Measurements from ENCODE around the gene NRGN. TPM values are rescaled to one million over a fixed set of nuclear protein-coding genes. Genes with fewer than 3 reads are reported as not detected.
"Not testable (repeated sequence)": the region's sequence is repeated elsewhere in the genome, so short reads cannot be mapped to it uniquely, and the experiment has no call there.

Gene NRGN
- total RNA-seq, 1 donor from 2014 or later: not detected

GRCh38 chr11:124770959-124771358 is 31.2 kb downstream of the NRGN start:
- not testable (repeated sequence) for H3K4me3 ChIP-seq (ENCODE audit: low read length in 3 of 3); H3K9ac ChIP-seq (ENCODE audit: low read depth in 1 of 3, low read length in 3 of 3); H3K9me3 ChIP-seq (ENCODE audit: control insufficient read depth in 3 of 3, low read length in 3 of 3); H3K4me1 ChIP-seq (ENCODE audit: control insufficient read depth in 3 of 3, insufficient read depth in 3 of 3, low read length in 3 of 3); H3K27me3 ChIP-seq (ENCODE audit: control insufficient read depth in 3 of 3, insufficient read depth in 3 of 3, low read length in 3 of 3); H3K27ac ChIP-seq (ENCODE audit: low read depth, low read length)
- H3K36me3 ChIP-seq (ENCODE audit: control insufficient read depth in 3 of 3, insufficient read depth in 3 of 3, low read length in 3 of 3): peaks cover 2 to 33% (median 32%) of the 10 kb centered on the region in 3 donors

DNA sequence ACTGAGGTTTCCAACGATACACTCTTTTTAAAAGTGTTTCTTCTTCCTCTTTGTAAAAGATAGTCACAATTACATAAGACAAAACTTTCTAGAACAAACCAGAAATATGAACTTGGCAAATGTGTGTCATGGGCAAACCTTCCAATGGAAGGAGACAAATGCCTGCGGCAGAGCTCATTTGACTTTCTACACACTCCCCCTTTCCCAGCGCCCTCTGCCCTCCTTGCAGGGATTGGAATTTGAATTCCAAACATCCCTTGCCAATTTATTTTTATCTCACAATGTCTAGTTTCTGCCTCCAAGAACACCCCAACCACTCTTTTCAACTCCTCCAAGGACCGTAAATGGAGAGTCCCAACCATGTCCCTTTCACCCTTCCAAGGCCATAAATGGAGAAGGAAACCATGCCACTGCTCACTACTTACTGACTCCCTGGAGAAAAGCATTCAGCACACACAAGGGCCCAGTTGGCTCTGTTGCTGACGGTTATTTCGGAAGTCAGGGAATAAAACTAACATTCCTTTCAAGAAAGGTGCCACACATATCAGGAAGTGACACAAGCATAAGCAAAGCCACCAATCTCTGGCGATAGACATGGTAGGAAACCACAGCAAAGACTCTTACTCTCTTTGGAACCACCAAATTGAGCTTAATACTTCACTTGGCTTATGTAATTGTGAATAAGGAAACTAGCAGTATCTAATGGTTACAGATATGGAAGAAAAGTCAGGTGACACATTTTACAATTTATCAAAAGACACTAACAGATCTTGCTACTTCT is 37.3 kb downstream of the NRGN start:
- Histone ChIP-seq H3K9me3 (ENCODE audit: control insufficient read depth in 3 of 3, low read length in 3 of 3) (no peaks in the 10 kb centered on the region), H3K27me3 (ENCODE audit: control insufficient read depth in 3 of 3, insufficient read depth in 3 of 3, low read length in 3 of 3) (no peaks in the 10 kb centered on the region), H3K27ac (ENCODE audit: low read depth, low read length) (no peak overlapping the region)

GRCh38 chr11:124778281-124778680 is 38.5 kb downstream of the NRGN start:
- no peak overlapping the region for H3K9ac ChIP-seq (ENCODE audit: low read depth in 1 of 3, low read length in 3 of 3)
- H3K27me3 ChIP-seq (ENCODE audit: control insufficient read depth in 3 of 3, insufficient read depth in 3 of 3, low read length in 3 of 3): no peaks in the 10 kb centered on the region
- H3K36me3 ChIP-seq (ENCODE audit: control insufficient read depth in 3 of 3, insufficient read depth in 3 of 3, low read length in 3 of 3): peaks cover 0 to 9% (median 3%) of the 10 kb centered on the region in 3 donors
- H3K27ac ChIP-seq (ENCODE audit: low read depth, low read length): no peak overlapping the region
- H3K9me3 ChIP-seq (ENCODE audit: control insufficient read depth in 3 of 3, low read length in 3 of 3): no peaks in the 10 kb centered on the region
- H3K4me1 ChIP-seq (ENCODE audit: control insufficient read depth in 3 of 3, insufficient read depth in 3 of 3, low read length in 3 of 3): peaks cover 0 to 3% (median 0%) of the 10 kb centered on the region in 3 donors
- H3K4me3 ChIP-seq (ENCODE audit: low read length in 3 of 3): no peak overlapping the region

More for the DNA sequence above, 37.3 kb downstream of the NRGN start:
- H3K4me3 ChIP-seq (ENCODE audit: low read length in 3 of 3): no peak overlapping the region
- H3K4me1 ChIP-seq (ENCODE audit: control insufficient read depth in 3 of 3, insufficient read depth in 3 of 3, low read length in 3 of 3): peaks cover 0 to 3% (median 0%) of the 10 kb centered on the region in 3 donors
- peaks cover 0 to 9% (median 6%) of the 10 kb centered on the region in 3 donors for H3K36me3 ChIP-seq (ENCODE audit: control insufficient read depth in 3 of 3, insufficient read depth in 3 of 3, low read length in 3 of 3)
- no peak overlapping the region for H3K9ac ChIP-seq (ENCODE audit: low read depth in 1 of 3, low read length in 3 of 3)

DNA sequence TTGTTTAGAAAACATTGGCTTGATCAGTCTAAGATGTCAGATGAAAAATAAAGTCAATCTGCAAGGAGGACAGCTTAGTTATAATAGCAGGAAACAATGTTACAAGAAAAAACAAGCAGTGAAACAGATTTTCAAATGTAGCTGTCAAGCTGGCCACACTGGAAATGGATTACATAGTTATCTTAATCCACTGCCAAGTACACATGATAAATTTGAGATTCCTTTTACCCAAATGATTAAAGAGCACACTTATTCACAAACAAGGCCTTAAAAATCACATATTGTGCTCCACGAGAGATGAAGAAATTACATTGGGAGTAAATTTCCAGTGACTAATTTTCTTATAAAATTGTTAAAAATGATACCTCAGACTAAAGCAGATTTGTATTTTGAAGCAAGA is 39.8 kb downstream of the NRGN start:
- peaks cover 0 to 5% (median under 1%) of the 10 kb centered on the region in 3 donors for H3K36me3 ChIP-seq (ENCODE audit: control insufficient read depth in 3 of 3, insufficient read depth in 3 of 3, low read length in 3 of 3)
- H3K9ac ChIP-seq (ENCODE audit: low read depth in 1 of 3, low read length in 3 of 3): no peak overlapping the region
- H3K9me3 ChIP-seq (ENCODE audit: control insufficient read depth in 3 of 3, low read length in 3 of 3): no peaks in the 10 kb centered on the region
- H3K4me3 ChIP-seq (ENCODE audit: low read length in 3 of 3): no peak overlapping the region
- no peak overlapping the region for H3K27ac ChIP-seq (ENCODE audit: low read depth, low read length)
- peaks cover 0 to 3% (median 0%) of the 10 kb centered on the region in 3 donors for H3K4me1 ChIP-seq (ENCODE audit: control insufficient read depth in 3 of 3, insufficient read depth in 3 of 3, low read length in 3 of 3)
- H3K27me3 ChIP-seq (ENCODE audit: control insufficient read depth in 3 of 3, insufficient read depth in 3 of 3, low read length in 3 of 3): no peaks in the 10 kb centered on the region

- Histone ChIP-seq H3K27ac (ENCODE audit: low read depth, low read length) (no peak overlapping the region), H3K9me3 (ENCODE audit: control insufficient read depth in 3 of 3, low read length in 3 of 3) (no peaks in the 10 kb centered on the region), H3K9ac (ENCODE audit: low read depth in 1 of 3, low read length in 3 of 3) (no peak overlapping the region), H3K27me3 (ENCODE audit: control insufficient read depth in 3 of 3, insufficient read depth in 3 of 3, low read length in 3 of 3) (no peaks in the 10 kb centered on the region), H3K4me3 (ENCODE audit: low read length in 3 of 3) (no peak overlapping the region), H3K36me3 (ENCODE audit: control insufficient read depth in 3 of 3, insufficient read depth in 3 of 3, low read length in 3 of 3) (peaks cover 0 to 3% (median 0%) of the 10 kb centered on the region in 3 donors), H3K4me1 (ENCODE audit: control insufficient read depth in 3 of 3, insufficient read depth in 3 of 3, low read length in 3 of 3) (no peaks in the 10 kb centered on the region)
Measured at GRCh38 chr11:124783002-124783401, 43.3 kb downstream of the NRGN start.

GRCh38 chr11:124784051-124784450 is 44.3 kb downstream of the NRGN start:
- no peaks in the 10 kb centered on the region for H3K27me3 ChIP-seq (ENCODE audit: control insufficient read depth in 3 of 3, insufficient read depth in 3 of 3, low read length in 3 of 3)
- H3K9me3 ChIP-seq (ENCODE audit: control insufficient read depth in 3 of 3, low read length in 3 of 3): no peaks in the 10 kb centered on the region
- H3K9ac ChIP-seq (ENCODE audit: low read depth in 1 of 3, low read length in 3 of 3): no peak overlapping the region
- H3K4me1 ChIP-seq (ENCODE audit: control insufficient read depth in 3 of 3, insufficient read depth in 3 of 3, low read length in 3 of 3): no peaks in the 10 kb centered on the region
- no peak overlapping the region for H3K4me3 ChIP-seq (ENCODE audit: low read length in 3 of 3)
- H3K36me3 ChIP-seq (ENCODE audit: control insufficient read depth in 3 of 3, insufficient read depth in 3 of 3, low read length in 3 of 3): peaks cover 0 to 3% (median 0%) of the 10 kb centered on the region in 3 donors
- H3K27ac ChIP-seq (ENCODE audit: low read depth, low read length): no peak overlapping the region

- Histone ChIP-seq H3K9ac (ENCODE audit: low read depth in 1 of 3, low read length in 3 of 3) (no peak overlapping the region), H3K27me3 (ENCODE audit: control insufficient read depth in 3 of 3, insufficient read depth in 3 of 3, low read length in 3 of 3) (no peaks in the 10 kb centered on the region), H3K9me3 (ENCODE audit: control insufficient read depth in 3 of 3, low read length in 3 of 3) (no peaks in the 10 kb centered on the region), H3K4me3 (ENCODE audit: low read length in 3 of 3) (no peak overlapping the region), H3K27ac (ENCODE audit: low read depth, low read length) (no peak overlapping the region), H3K4me1 (ENCODE audit: control insufficient read depth in 3 of 3, insufficient read depth in 3 of 3, low read length in 3 of 3) (peaks cover 2 to 12% (median 8%) of the 10 kb centered on the region in 3 donors), H3K36me3 (ENCODE audit: control insufficient read depth in 3 of 3, insufficient read depth in 3 of 3, low read length in 3 of 3) (peaks cover 0 to 3% (median 0%) of the 10 kb centered on the region in 3 donors)
Measured at GRCh38 chr11:124788521-124788920, 48.8 kb downstream of the NRGN start.

DNA sequence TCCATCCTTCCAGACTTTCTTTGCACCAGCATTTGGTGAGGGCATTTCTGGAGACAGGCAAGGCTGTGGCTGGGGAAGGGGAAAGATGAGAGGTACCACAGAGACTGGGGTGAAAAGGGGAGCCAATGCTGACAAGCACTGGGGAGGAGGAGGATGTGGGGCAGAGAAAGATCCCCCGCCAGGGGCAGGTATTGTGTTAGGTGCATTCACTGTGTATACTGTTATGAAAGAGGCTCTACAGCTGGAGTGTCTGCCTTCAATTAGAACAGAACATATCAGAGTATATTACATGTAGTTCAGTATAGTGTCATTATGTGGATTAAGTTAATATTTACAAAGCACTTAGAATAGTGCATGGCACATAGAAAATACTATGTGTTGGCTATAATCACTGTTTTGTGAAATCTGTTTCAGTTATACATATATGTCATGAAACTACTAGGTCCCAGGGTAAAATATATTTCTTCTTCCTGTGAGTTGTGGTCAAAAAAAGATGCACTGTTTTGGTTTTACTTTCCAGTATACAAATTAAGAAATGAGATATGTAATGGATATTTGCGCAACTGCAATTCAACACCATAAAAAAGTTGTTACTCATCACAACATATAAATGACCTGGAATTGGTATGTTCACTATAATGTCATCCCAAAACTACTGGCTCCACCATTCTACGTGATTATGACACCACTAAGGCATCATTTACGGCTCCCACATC is 52.0 kb downstream of the NRGN start:
- no peaks in the 10 kb centered on the region for H3K27me3 ChIP-seq (ENCODE audit: control insufficient read depth in 3 of 3, insufficient read depth in 3 of 3, low read length in 3 of 3)

DNA sequence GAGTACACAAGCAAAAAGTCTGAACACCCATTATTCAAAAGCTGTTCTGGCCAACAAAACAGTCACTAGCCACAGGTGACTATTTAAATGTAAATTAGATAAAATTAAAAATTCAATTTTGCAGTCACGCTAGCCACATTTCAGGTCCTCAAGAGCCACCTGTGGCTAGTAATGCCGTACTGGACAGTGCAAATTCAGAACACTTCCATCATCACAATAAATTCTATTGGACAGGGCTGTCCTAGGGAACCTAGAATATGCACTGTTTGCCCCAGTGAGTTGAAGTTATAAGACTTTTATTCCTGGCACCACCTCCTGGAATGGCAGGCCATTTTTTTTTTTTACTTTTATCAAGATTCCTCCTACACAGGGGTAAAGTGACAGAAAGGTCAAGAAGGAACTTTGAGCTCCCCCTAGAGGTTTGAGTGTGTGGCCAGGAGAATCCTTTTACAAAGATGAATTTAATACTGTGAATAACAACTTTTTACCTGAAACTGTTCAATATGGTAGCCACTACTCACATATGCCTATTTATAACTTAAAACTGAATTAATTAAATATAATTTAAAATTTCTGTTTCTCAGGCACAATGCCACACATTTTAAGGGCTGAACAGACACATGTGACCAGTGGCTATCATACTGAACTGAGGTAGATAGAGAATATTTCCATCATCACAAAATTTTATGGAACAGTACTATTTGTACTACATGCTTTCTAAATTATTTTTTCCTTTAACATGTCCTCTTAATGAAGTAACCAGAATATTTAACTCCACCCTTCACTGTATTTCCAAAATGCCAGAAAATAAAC is 53.9 kb downstream of the NRGN start:
- H3K9ac ChIP-seq (ENCODE audit: low read depth in 1 of 3, low read length in 3 of 3): no peak overlapping the region
- H3K27ac ChIP-seq (ENCODE audit: low read depth, low read length): no peak overlapping the region
- no peaks in the 10 kb centered on the region for H3K9me3 ChIP-seq (ENCODE audit: control insufficient read depth in 3 of 3, low read length in 3 of 3)
- no peak overlapping the region for H3K4me3 ChIP-seq (ENCODE audit: low read length in 3 of 3)
- peaks cover 8 to 22% (median 12%) of the 10 kb centered on the region in 3 donors for H3K4me1 ChIP-seq (ENCODE audit: control insufficient read depth in 3 of 3, insufficient read depth in 3 of 3, low read length in 3 of 3)
- no peaks in the 10 kb centered on the region for H3K36me3 ChIP-seq (ENCODE audit: control insufficient read depth in 3 of 3, insufficient read depth in 3 of 3, low read length in 3 of 3)
- no peaks in the 10 kb centered on the region for H3K27me3 ChIP-seq (ENCODE audit: control insufficient read depth in 3 of 3, insufficient read depth in 3 of 3, low read length in 3 of 3)

More for the DNA sequence above, 52.0 kb downstream of the NRGN start:
- Histone ChIP-seq H3K36me3 (ENCODE audit: control insufficient read depth in 3 of 3, insufficient read depth in 3 of 3, low read length in 3 of 3) (no peaks in the 10 kb centered on the region), H3K4me1 (ENCODE audit: control insufficient read depth in 3 of 3, insufficient read depth in 3 of 3, low read length in 3 of 3) (peaks cover 5 to 14% (median 9%) of the 10 kb centered on the region in 3 donors), H3K27ac (ENCODE audit: low read depth, low read length) (no peak overlapping the region), H3K9me3 (ENCODE audit: control insufficient read depth in 3 of 3, low read length in 3 of 3) (no peaks in the 10 kb centered on the region), H3K4me3 (ENCODE audit: low read length in 3 of 3) (no peak overlapping the region), H3K9ac (ENCODE audit: low read depth in 1 of 3, low read length in 3 of 3) (no peak overlapping the region)
